PC-3 (cell line): ENCODE measurements around the gene HDLBP. TPM values are rescaled to one million over a fixed set of nuclear protein-coding genes. Genes with fewer than 3 reads are reported as not detected.
A peak's percentile ranks its signal among the peaks of the same experiment; 100 is the strongest.

Source experiments
- ATAC-seq: fragments of 200-7000 bp; cut with Tn5 transposase; 2 replicates; pipeline ENCODE4 v1.9.1; 2020; ENCODE audit warnings: mild to moderate bottlenecking, moderate library complexity
- BruUV-seq: library from RNA; stranded (reverse); fragments of 400-500 nt; replicated peaks from 2 replicates; lab custom pipeline; 2021; lab: Mats Ljungman, UMichigan
- CTCF ChIA-PET: fragments of 300-600 bp; sonication (Branson Sonifier 250); formaldehyde crosslinking; loops from one replicate; lab custom pipeline; 2022; ENCODE audit warnings: antibody characterized with exemption; lab: Charles Lee
- POLR2A ChIA-PET: fragments of 300-600 bp; sonication (Branson Sonifier 250); formaldehyde crosslinking; loops from one replicate; lab custom pipeline; 2022; ENCODE audit warnings: antibody characterized with exemption; ENCODE audit not compliant: unreplicated experiment; lab: Charles Lee
- DNase-seq: peaks from one replicate; pipeline ENCODE4 v3.0.0-alpha.2; 2015
- H2AFZ ChIP-seq: fragments of 300-600 bp; sonication (generic); 2 replicates; pipeline ENCODE4 v1.6.0; 2016; ENCODE audit warnings: antibody characterized with exemption, low read length
- H3F3A ChIP-seq: fragments of 300-600 bp; sonication (generic); one replicate; pipeline ENCODE4 v1.6.0; 2017; ENCODE audit warnings: antibody characterized with exemption, low read length, control low read depth, mild to moderate bottlenecking; ENCODE audit not compliant: unreplicated experiment
- H3K27ac ChIP-seq: fragments of 300-600 bp; sonication (generic); 2 replicates; pipeline ENCODE4 v1.5.1; 2016; ENCODE audit warnings: mild to moderate bottlenecking, low read length
- H3K27me3 ChIP-seq: fragments of 300-600 bp; sonication (generic); 2 replicates; pipeline ENCODE4 v1.6.1; 2016; ENCODE audit warnings: low read length, mixed read lengths
- H3K36me3 ChIP-seq: fragments of 300-600 bp; sonication (generic); 2 replicates; pipeline ENCODE4 v1.6.1; 2016; ENCODE audit warnings: low read depth, mixed run types, low read length, mixed read lengths
- H3K4me1 ChIP-seq: fragments of 300-600 bp; sonication (generic); 2 replicates; pipeline ENCODE4 v1.5.1; 2016; ENCODE audit warnings: low read length; ENCODE audit not compliant: insufficient read depth
- H3K4me2 ChIP-seq: fragments of 300-600 bp; sonication (generic); 2 replicates; pipeline ENCODE4 v1.6.0; 2016; ENCODE audit warnings: low read length
- H3K4me3 ChIP-seq: fragments of 300-600 bp; sonication (generic); 2 replicates; pipeline ENCODE4 v1.5.1; 2016; ENCODE audit warnings: mild to moderate bottlenecking, low read length, mixed read lengths
- H3K79me2 ChIP-seq: fragments of 300-600 bp; sonication (generic); 2 replicates; pipeline ENCODE4 v1.6.1; 2017; ENCODE audit warnings: low read length, mixed read lengths
- H3K9ac ChIP-seq: fragments of 300-600 bp; sonication (generic); 2 replicates; pipeline ENCODE4 v1.6.0; 2016; ENCODE audit warnings: mild to moderate bottlenecking, low read length
- H3K9me2 ChIP-seq: fragments of 300-600 bp; sonication (generic); replicated peaks from 2 replicates; pipeline ENCODE4 v1.6.1; 2016; ENCODE audit warnings: mixed run types, low read length, mixed read lengths
- H3K9me3 ChIP-seq: fragments of 300-600 bp; sonication (generic); 2 replicates; pipeline ENCODE4 v1.6.1; 2016; ENCODE audit warnings: low read length, mixed read lengths
- H4K20me1 ChIP-seq: fragments of 300-600 bp; sonication (generic); 2 replicates; pipeline ENCODE4 v1.6.1; 2016; ENCODE audit warnings: low read length, mixed read lengths
- EZH2 ChIP-seq: fragments of 300-600 bp; sonication (generic); IDR thresholded peaks from one replicate; pipeline ENCODE4 v1.6.1; 2017; ENCODE audit warnings: antibody characterized with exemption, mild to moderate bottlenecking, low read length; ENCODE audit not compliant: unreplicated experiment
- EZH2phosphoT487 ChIP-seq: fragments of 300-600 bp; sonication (generic); IDR thresholded peaks from 2 replicates; pipeline ENCODE4 v1.6.1; 2018; ENCODE audit warnings: mild to moderate bottlenecking, antibody characterized with exemption, low read length, borderline replicate concordance
- intact Hi-C: fragments of 100-400 bp; cut with micrococcal nuclease; formaldehyde crosslinking; loops from 2 replicates; pipeline ENCODE4 v1.9.0; 2023
- total RNA-seq: library from RNA; depleted of rRNA; stranded (reverse); fragments of >200 nt; gene quantifications from 2 replicates; pipeline ENCODE4 v1.2.3, GENCODE V29; 2014
- TF ChIP-seq, protein P1 (sequence below): fragments of 300-600 bp; sonication (generic); conservative IDR thresholded peaks from 2 replicates; pipeline ENCODE4 v1.5.1; 2017; ENCODE audit warnings: antibody characterized with exemption, low read depth, mild to moderate bottlenecking, low read length

The HDLBP gene
- total RNA-seq, 1 experiment from 2014 or later = 410 TPM

DNA sequence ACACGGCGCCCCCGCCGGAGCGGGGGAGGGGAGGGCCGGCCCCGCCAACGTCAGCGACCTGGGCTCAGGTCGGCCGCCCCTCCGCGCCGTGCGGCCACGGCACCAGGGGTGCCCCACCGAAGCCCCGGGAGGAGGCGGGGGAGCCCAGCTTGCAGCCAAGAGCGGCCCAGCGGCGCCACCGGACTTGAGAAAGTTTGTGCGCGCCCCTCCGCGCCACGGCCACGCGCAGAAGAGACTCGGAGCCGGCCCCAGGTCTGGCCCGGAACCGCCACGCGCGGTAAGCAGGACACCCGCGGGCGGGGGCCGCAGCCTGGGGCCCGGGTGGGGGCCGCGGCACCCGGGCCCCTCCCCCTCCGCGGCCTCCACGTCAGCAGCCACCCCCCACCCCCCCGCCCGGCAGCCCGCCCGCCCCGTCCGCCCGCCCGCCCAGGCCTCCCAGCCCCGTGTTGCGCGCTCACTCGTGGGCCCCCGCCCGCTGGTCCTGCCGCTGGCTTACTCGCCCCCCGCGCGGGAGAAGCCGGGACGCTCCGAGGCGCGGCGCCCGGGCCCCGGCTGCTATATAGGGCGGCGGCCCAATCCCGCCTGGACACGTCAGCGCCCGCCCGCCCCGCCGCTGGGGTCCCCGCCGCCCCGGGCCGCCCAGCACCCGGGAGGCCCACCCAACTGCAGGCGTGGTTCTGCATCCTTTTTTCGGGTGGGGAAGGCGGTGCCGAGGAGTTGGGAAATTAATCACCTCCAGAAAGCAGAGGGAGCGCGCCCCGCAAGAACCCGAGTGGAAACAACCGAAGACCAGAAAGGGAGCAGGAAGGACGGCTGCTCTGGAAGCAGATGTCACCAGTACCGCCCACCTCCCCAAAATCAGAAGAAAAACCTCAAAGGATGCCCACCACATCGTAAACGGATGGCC is 42.9 kb downstream of the HDLBP start:
- H3K79me2 ChIP-seq = peaks cover 94% of the 10 kb centered on the region
- TF ChIP-seq EZH2 = no peak
- TF ChIP-seq, protein P1, sequence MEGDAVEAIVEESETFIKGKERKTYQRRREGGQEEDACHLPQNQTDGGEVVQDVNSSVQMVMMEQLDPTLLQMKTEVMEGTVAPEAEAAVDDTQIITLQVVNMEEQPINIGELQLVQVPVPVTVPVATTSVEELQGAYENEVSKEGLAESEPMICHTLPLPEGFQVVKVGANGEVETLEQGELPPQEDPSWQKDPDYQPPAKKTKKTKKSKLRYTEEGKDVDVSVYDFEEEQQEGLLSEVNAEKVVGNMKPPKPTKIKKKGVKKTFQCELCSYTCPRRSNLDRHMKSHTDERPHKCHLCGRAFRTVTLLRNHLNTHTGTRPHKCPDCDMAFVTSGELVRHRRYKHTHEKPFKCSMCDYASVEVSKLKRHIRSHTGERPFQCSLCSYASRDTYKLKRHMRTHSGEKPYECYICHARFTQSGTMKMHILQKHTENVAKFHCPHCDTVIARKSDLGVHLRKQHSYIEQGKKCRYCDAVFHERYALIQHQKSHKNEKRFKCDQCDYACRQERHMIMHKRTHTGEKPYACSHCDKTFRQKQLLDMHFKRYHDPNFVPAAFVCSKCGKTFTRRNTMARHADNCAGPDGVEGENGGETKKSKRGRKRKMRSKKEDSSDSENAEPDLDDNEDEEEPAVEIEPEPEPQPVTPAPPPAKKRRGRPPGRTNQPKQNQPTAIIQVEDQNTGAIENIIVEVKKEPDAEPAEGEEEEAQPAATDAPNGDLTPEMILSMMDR = no peak
- no peak for TF ChIP-seq EZH2phosphoT487
- H2AFZ ChIP-seq = peak overlapping the region; percentile 63
- peak overlapping the region; percentile 87 for H3K9ac ChIP-seq
- peak; percentile 70 for ATAC-seq
- no peaks in the 10 kb centered on the region for H3K9me3 ChIP-seq
- intact Hi-C loops = loop anchor here (2.0 kb wide), 1 partner anchor 42 kb away; the partner anchor contains the start of genes HDLBP and SEPTIN2
- POLR2A ChIA-PET = no interaction called here
- H3K4me3 ChIP-seq = peak overlapping the region; percentile 83
- H3K4me2 ChIP-seq = peak overlapping the region; percentile 95
- CTCF ChIA-PET = no interaction called here
- H3F3A ChIP-seq = no peaks in the 10 kb centered on the region
- H3K27ac ChIP-seq = peak overlapping the region; percentile 49
- BruUV-seq = no TSS peak
- no peaks in the 10 kb centered on the region for H3K9me2 ChIP-seq
- peaks cover 25% of the 10 kb centered on the region for H3K4me1 ChIP-seq
- DNase-seq = peak; percentile 27
- H3K27me3 ChIP-seq = no peaks in the 10 kb centered on the region
- peaks cover 13% of the 10 kb centered on the region; the same call in 1 of the 2 replicates for H3K36me3 ChIP-seq
- peaks cover 36% of the 10 kb centered on the region for H4K20me1 ChIP-seq

DNA sequence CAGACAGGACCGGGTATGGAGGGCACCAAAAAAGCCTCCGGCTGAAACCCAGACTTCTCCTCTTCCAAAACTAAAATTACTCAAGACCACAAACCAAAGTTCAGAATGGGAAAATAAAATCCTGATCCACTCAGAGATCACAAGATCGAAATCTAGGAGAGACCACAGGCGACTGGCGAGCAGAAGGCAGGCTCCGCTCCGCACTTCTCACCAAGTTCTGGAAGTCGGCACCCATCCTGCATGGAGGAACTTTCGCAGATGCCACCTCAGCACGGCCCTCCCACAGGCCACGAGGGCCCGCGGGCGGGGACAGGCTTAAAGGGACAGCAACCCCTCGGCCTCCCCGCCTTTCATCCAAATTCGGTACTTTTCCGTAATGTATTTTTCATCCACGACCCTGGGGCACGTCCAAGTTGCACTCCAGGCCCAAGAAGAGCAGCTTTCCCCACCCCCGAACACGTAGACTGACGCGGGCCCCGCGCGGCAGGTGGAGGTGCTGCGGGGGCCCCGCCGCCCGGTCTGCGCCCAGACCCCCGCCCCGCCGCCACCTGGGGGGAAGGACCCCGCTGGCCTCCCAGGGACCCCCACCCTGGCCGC is 43.7 kb downstream of the HDLBP start:
- no peak for TF ChIP-seq EZH2phosphoT487
- TF ChIP-seq, protein P1 = no peak
- TF ChIP-seq EZH2 = no peak
- peak overlapping the region; percentile 83 for H3K4me3 ChIP-seq
- CTCF ChIA-PET = no interaction called here
- no TSS peak for BruUV-seq
- no peaks in the 10 kb centered on the region for H3K27me3 ChIP-seq
- H3K9me2 ChIP-seq = no peaks in the 10 kb centered on the region
- H3K27ac ChIP-seq = peak overlapping the region; percentile 49
- POLR2A ChIA-PET = interaction anchor here (0.6 kb wide), 1 partner anchor 44 kb away, joined by 5 read pairs; the partner anchor contains the start of genes HDLBP and SEPTIN2
- peak overlapping the region; percentile 63 for H2AFZ ChIP-seq
- intact Hi-C loops = loop anchor here (2.0 kb wide), 1 partner anchor 43 kb away; the partner anchor contains the start of genes HDLBP and SEPTIN2
- H3K36me3 ChIP-seq = peaks cover 20% of the 10 kb centered on the region
- peaks cover 91% of the 10 kb centered on the region for H3K79me2 ChIP-seq
- peak; percentile 79 for ATAC-seq
- H4K20me1 ChIP-seq = peaks cover 40% of the 10 kb centered on the region
- peaks cover 25% of the 10 kb centered on the region for H3K4me1 ChIP-seq
- peak overlapping the region; percentile 87 for H3K9ac ChIP-seq
- peak overlapping the region; percentile 95 for H3K4me2 ChIP-seq
- H3K9me3 ChIP-seq = no peaks in the 10 kb centered on the region
- H3F3A ChIP-seq = no peaks in the 10 kb centered on the region
- DNase-seq = peak; percentile 77
